ENCODE data around the gene COL23A1. TPM values are rescaled to one million over a fixed set of nuclear protein-coding genes. Genes with fewer than 3 reads are reported as not detected.
"Not testable (repeated sequence)": the region's sequence is repeated elsewhere in the genome, so short reads cannot be mapped to it uniquely, and the experiment has no call there.

The COL23A1 gene
- polyA plus RNA-seq, 5 donors, result 4.8 to 9.4 (median 8.2) TPM

DNA sequence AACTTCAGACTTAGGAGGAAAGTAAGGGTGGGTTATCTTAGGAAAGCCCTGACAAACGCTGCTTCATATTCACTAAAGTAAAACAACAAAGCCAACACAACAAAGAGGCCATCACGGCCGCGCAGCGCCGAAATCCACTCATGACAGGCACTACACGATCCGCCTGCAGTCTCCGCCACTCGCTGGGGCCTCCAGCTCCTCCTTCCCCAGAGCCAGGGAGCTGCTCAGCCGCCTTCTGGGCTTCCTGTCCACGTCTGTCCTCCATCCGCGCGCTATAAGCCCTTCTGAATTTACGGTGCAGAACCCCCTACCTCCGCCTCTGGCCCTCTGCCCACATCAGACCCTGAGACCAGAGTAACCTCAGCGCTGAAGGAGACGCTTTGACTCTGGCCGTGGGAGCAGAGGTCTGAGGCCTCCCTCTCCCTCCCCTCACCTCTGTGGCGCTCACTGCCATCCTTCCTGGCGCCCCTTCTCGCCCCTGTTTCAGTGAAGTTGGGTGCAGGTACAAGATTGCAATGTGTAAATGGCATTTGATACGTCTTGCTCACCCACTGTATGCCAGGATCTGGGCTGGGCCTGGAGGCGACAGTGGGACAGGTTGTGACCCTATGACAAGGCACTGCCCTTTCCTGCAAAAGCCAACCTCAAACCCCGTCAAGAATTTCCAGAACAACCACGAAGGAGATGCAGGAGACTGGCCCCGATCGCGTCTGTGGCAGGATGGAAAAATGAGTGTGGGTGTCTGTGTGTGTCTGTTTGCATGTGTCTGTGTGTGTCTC, 282.7 kb downstream of the COL23A1 start:
- DNase-seq, result no peak

DNA sequence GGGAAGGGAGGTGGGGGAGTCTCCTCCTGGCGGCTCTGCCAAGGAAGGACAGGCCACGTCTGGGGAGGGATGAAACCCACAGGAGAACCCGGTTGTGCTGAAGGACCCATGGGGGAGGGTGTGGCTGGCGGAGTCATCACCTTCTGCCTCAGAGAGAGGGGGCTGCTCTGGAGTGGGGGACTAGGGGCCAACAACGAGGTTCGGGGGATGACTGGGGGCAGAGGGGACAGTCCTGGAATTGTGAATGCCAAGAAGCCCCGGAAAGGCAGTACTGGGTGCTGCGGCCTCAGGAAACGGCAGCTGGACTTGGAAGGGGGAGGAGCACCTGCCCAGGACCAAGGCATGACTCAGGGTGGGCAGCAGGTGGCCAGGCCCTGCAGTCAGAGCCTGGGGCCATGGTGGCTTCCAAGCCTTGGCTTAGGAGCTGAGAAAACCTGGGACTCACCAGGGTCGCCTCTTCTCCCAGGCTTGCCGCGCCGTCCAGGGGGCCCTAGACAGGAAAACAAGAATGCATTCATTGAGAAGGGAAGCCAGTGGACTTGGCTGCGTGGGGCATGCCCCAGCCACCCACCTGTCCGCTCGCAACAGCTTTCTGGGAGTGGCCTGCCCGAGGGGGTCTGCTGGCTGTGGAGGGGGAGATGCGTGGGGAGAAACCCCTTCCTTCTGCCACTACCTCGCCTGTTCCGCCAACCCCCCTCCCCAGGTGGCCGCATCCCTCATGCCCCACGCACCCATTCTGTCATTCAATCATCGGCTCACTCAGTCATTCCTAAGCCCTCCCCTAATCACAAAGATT, 283.6 kb downstream of the COL23A1 start:
- DNase-seq, result no peak

DNA sequence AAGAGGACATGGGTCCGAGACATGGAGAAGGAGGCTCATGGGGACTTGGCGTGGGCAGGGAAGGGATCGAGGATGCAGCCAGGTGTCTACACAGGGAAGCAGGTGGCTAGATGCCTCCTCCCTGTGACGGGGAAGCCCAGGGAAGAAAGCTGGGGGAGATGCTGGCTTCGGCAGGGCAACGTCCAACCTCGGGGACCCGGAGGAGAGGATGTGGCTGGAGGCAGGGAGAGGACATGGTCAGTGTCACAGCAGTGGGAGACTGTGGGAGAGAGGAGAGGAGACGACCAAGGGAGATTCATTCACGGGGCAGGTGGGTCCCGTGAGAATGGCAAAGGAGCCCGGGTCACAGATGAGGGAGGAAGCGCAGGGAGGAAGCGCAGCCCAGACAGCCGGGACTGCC, 284.4 kb downstream of the COL23A1 start:
- no peak for DNase-seq

DNA sequence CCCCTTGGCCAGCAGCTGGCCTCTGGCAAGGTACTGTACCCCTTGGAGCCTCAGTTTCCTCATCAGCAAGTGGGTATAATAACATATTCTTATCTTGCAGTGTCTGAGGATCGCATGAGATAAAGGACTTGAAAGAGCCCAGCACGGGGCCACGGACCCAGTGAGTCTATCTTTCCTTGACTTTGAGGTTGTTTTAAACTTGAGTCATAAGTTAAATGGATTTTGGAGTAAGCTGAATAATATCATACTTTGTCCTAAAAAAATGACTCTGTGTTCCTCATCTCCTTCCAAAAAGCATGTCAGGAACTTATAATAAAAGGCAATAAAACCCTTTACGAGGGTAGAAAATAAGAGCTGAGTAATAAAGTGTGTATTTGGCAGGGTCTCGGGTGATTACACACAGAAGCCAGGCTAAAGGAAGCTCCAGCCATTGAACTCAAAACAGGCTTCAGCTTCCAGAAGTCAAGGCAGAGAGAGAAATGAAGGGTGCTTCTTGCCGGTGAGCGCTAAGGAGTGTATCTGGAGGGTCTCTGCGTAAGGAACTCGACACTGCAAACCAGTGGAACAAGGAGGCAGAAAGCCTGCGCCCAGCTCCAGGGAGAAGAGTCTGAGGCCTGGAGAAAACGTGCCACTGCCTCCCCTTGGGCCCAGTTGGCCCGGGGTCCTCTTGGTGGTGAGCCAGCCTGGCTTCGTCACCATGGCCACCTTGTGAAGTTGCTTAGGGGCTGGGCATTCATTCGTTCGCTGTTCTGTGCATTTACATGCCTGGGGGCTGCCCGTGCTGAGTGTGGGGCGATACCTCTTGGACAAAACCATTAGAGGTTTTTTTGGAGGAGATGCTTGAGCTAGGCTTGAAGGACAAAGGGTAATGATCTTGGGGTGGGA, 285.2 kb downstream of the COL23A1 start:
- DNase-seq, result no peak

DNA sequence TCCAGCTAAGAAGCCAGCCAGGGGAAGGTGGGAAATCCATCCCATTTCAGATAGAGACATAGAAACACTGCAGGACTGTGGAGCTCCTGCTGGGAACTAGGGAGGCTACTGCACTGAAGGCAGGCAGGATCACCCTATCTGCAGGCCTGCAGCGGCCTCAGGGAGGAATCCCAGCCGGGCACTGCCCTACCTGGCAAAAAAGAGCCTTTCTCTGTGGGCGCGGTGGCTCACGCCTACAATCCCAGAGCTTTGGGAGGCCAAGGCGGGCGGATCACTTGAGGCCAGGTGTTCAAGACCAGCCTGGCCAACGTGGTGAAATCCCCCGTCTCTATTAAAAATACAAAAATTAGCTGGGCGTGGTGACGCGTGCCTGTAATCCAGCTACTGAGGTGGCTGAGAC, 286.2 kb downstream of the COL23A1 start:
- no peak for DNase-seq

DNA sequence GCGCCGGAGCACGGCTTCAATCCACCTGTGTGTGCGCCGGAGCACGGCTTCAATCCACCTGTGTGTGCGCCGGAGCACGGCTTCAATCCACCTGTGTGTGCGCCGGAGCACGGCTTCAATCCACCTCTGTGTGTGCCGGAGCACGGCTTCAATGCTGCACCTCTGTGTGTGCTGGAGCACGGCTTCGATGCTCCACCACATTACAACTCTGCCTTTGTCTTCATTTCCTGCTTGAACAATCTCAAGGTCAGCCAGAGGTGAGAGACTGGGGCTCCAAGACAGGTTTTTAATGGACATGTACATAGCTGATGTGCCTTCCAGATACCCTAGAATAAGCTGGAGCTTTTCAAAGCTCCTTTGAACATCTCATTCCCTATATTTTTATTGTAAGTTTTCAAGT, 287.9 kb downstream of the COL23A1 start:
- DNase-seq, result not testable (repeated sequence)

DNA sequence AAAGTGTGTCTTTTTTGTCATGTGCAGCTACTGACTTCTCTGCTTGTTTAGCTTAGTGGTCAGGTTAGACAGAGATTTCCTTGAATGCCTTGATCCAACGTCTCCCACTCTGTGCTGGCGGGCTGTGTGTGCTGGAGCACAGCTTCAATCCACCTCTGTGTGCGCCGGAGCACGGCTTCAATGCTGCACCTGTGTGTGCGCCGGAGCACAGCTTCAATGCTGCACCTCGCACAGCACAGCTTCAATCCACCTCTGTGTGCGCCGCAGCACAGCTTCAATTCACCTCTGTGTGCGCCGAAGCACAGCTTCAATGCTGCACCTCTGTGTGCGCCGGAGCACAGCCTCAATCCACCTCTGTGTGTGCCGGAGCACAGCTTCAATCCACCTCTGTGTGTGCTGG, 288.6 kb downstream of the COL23A1 start:
- DNase-seq, result no peak

DNA sequence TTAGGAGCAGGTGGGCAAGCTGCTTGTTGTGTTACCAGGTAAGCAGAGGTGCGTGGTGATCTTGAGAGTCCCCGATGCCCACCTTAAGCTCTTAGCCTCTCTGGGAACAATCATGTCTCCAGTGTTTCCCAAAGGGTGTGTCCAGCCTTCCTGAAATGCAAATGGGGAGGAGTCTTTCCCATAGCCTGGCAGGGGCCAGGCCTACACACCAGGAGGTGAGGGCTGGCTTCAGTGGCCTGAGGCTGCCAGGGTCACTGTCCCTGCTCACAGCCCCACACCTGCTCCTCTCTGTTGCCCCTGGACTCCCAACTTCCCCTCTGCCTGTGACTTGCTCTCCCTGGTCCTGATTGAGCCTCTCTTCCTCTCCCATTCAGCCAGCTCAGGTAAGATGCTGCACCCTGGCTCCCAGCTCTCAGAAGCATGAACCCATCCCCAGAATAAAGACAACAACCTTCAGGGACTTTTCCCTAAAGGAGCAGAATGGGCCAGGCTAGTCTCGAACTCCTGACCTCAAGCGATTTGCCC, 291.8 kb downstream of the COL23A1 start:
- DNase-seq, result no peak

DNA sequence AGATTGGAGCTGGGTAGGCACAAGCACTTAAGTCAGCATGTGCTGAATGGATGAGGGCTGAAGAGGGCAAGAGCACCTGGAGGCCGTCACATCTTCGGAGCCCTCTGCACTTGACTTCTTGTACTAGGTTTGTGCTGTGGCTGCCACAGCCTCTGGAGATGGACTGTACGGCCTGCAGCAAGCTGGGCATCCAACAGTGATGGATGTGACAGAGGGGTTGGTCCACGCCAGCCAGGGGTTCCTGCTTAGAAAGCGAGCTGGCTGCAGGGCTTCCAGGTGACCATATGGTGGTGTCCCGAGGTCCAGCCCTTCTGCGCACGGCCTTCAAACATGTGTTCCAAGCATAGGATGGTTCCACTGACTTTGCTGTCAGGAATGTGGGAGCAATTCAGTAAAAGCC, 292.4 kb downstream of the COL23A1 start:
- no peak for DNase-seq

DNA sequence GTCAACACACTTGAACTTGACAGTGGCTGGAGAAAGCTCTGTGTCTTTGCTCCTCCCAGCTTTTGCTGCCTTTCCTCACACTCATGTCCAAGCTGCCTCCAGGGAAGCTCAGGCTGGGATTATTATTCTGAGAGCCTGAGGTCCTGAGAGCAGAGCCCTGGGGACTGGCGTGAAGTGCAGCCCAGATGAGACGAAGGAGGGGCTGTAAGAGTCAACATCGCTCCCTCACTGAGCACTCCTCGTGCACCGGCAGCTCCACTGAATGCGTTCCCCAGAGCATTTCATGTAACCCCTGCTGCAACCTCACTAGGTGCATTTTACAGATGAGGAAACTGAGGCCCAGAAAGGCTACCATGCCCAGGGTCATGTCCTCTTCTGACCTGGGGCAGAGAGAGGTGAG, 294.1 kb downstream of the COL23A1 start:
- no peak for DNase-seq

DNA sequence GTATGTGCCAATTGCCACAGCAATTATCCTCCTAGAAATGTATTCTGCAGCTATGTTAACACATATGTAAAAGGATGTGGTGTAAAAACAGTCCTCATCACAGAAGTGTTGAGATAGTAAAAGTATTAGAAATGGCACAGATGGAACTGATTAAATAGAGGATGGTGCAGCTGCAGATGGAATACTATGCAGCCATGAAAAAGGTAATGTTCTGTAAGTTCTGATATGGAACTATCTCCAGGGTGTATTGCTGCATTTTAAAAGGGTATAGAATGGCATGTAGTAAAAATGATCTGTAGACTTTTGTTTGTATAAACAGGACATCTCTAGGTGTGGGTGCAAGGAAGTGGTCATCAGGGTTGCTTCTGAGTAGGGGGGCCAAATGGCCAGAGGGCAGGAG, 294.6 kb downstream of the COL23A1 start:
- no peak for DNase-seq

DNA sequence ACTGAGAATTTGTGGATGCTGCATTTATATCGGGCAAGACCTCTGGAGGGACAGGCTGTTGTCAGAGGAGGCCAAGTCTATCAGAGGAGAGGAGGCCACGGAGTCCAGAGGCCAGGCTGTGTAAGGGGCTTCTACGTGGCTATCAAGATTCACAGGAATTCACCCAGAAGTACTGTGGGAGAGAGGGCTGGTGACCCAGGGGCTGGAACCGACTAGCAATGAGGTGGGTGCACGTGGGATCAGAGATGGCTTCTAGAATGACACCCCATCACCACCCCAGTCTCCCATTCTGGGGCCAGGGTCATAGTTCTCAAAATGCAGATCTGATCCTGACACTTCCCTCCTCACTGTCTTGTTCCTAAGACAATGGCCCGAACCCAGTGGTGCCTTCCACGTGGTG, 296.4 kb downstream of the COL23A1 start:
- no peak for DNase-seq

DNA sequence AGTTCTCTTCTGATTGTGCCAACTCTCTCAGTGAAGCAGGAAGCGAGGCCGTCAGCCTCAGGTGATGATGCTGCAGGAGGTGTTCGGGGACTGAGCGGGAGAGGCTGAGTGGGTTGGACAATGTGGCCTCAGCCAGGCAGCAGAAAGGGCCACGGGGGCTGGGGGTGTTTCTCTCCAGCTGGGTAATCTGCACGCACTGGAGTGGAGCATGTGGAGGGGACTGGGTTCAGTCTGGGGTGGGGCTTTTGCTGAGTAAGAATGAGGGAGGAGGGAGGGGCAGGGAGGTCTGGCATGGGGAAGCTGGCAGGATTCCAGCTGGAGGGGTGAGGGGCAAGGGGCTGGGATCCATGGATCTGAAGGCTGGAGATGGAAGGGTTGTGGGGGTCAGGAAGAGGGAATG, 296.8 kb downstream of the COL23A1 start:
- DNase-seq, result no peak

DNA sequence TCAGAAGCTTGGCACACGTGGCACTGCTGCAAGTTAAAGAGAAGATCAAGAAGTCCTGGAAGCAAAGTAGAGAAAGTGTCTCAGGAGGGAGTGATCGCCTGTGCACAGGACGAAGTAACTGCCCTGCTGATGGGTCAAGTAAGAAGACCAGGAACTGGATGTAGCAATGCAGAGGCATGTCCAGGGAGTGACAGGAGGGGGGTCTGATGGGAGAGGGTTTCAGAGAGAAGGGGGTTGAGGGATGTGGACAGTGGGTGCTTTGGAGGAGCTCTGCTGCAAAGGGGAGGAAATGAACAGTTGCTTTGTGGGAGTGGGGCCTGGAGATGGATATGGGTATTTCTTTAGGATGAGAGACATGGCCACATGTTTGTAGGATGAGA, 297.4 kb downstream of the COL23A1 start:
- no peak for DNase-seq

DNA sequence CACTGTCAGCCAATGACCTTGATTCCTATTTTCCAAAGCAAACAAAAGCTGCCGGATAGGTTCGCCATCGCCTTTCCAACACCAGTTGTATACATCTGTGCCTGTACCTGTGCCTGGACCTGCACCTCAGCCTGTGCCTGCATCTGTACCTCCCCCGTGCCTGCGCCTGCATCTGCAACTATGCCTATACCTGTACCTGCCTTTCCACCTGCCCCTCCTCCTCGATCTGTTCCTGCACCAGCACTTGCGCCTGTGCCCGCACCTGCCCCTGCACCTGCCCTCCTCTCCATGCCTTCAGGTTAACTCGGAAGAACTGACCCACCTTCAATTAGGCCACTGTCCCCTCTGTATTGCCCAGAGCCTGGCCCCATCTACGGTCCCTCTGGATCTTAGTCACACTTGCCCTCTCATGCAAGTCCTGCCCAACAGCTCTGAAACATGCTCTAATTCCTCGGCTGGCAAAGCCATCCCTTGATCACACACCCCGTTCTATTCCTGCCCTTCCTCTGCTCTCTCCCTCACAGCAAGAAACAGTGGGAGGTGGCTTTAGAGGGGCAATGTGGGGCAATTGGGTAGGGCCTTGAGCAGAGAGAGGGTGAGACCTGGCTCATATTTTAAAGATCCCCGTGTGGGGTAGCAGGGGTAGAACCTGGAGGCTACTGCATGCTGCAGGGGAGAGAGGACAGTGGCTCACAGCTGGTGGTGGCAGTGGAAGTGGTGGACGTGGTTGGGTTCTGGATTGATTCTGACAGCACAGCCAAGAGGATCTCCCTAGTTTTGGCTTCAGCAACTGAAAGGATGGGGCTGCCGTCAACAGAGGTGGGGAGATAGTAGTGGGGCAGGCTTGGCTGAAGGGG, 298.0 kb downstream of the COL23A1 start:
- DNase-seq, result no peak

DNA sequence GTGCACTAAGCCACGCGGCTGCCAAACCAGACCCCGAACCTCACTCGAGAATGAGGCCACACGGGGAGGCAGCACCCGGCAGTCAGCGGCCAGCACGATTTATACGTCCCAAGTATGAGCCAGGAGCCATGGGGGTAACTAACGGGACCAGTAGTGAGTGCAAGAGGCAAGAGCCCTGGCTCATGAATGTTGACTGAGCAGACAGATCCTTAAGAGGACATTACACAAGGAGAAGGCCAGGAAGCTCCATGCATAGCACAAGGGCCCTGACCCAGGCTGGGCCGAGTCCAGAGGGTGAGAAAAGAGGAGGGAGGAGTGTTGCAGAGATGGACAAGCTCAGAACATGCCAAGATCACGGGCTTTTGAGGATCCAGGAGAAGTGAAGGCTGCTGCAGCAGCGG, 299.0 kb downstream of the COL23A1 start:
- no peak for DNase-seq

DNA sequence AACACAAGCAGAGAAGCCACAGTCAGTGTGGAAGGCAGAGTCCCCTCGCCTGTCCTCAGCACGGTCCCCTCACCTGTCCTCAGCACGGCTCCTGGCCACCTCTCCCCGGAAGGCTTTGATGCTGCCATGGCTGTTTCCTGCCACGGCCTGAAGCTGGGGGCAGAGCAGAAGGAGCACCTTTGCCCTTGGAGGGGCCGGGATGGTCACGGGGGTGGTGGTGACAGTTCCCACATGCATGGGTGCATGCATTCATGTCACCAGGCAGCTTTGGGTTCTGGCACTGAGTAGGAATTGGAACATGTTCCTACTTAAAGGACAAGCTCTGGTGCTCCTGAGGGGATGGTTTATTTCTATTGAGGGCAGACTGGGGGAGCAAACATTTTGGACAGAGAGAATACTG, 299.8 kb downstream of the COL23A1 start:
- no peak for DNase-seq

DNA sequence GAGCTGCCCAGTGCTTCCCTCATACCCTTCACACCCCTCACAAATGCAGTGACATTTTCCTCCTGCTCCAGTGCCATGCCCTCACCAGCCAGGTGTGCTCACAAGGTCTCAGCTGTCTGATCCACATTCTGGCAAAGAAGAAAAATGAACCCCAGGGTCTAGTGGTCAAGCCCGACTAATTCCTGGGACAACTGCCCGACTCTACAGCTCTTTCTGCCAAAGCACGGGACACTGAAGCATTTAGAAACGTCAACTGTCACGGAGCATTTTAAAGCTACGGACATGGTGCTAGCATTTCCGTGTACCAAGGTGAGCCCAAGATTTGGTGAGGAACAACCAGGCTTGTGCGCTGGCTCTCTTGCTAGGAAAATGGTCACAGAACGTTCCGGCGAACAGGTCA, 300.8 kb downstream of the COL23A1 start:
- DNase-seq, result no peak

DNA sequence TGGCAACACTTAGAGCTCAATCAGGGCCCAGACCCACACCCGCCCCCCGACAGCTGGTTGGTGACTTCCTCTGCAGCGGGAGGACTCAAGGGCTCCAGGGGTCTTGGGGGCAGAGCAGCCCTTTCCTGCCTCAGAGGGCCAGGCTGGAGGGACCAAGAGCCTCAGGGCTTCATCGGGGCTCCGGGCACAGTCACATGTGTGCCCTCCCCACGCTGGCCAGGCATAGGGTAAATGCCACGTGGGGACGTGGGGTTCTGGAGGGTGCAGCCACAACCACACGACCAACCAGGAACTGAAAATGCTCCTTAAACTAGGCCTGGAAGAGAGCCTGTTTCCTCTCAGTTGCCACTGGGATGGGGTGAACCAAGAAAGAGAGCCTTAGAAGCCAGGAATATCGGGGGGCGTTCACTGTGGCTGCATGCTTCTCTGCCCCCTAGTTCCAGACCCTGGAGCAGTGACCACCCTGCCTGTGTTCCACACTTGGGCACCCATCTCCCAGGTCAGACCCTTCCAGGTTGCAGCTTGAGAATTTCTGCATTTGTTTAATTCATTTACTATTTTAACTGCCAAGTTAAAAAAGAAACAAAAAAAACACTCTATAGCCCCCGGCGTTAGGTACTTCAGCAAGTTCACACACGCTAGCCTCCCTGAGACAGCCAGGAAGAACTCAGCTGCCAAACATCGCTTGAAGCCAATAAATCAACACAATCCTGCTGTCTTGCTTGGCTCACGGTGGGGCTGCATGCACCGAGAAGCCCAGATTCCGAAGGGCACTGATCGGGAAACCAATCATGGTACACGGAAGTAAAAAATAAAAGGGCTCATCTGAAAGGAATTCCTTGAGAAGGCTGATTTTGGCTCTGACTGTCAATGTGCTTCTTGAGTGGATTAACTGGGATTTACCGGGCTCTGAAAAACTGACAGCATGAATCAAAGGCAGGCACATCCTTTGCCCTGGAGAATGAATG, 301.5 kb downstream of the COL23A1 start:
- no peak for DNase-seq

DNA sequence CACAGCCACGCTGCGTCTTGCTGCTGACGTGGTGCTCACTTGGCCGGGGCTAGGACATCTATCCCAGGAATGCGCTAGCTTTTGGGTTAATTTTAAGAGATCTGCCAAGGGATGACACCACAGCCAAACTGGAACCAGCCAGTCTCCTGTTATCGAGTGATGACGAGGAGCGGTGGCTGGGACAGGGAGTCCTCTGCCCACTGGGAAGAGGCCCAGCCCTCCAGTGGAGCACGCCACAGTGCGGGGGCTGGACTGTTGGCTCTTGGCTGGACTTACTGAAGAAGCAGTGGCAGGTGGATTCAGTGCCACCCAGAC, 302.4 kb downstream of the COL23A1 start:
- DNase-seq, result no peak
